Liver (tissue), 3 donors: ENCODE data around the gene PDE4C.

Experiments
- ATF3 ChIP-seq: IDR thresholded peaks from 2 replicates; pipeline ENCODE4 v1.6.1; 2016; ENCODE audit warnings: antibody characterized with exemption
- CTCF ChIP-seq: fragments of 150-350 bp; IDR thresholded peaks from 2 replicates; pipeline ENCODE4 v1.5.1; 2017; ENCODE audit warnings: improper control_type of control experiment, low read depth, low read length; ENCODE audit not compliant: missing input control
- JUND ChIP-seq, 2 donors: IDR thresholded peaks; 2 replicates each; pipeline ENCODE4 v1.6.1; 2016; ENCODE audit warnings: antibody characterized with exemption in 2 of 2
- RAD21 ChIP-seq, 2 donors: IDR thresholded peaks; 2 replicates each; pipeline ENCODE4 v1.6.1; 2016; ENCODE audit warnings: antibody characterized with exemption in 2 of 2, mild to moderate bottlenecking in 2 of 2
- REST ChIP-seq: IDR thresholded peaks from 2 replicates; pipeline ENCODE4 v1.6.1; 2016; ENCODE audit warnings: antibody characterized with exemption, mild to moderate bottlenecking
- SP1 ChIP-seq: IDR thresholded peaks from 2 replicates; pipeline ENCODE4 v1.6.1; 2018; ENCODE audit warnings: antibody characterized with exemption, mild to moderate bottlenecking
- TAF1 ChIP-seq: conservative IDR thresholded peaks from 2 replicates; pipeline ENCODE4 v1.6.1; 2016; ENCODE audit warnings: antibody characterized with exemption, mild to moderate bottlenecking
- YY1 ChIP-seq: IDR thresholded peaks from 2 replicates; pipeline ENCODE4 v1.6.1; 2016; ENCODE audit warnings: antibody characterized with exemption, mild to moderate bottlenecking
- ZBTB33 ChIP-seq: IDR thresholded peaks from 2 replicates; pipeline ENCODE4 v1.6.1; 2016; ENCODE audit warnings: antibody characterized with exemption
- donor health status: healthy.
- donor health status: healthy.

- TF ChIP-seq CTCF (no peak), REST (no peak), RAD21 (IDR thresholded peaks at IDR 0.05) (no peak), SP1 (no peak), TAF1 (no peak), ZBTB33 (no peak), ATF3 (no peak), YY1 (no peak), JUND (IDR thresholded peaks at IDR 0.05) (no peak)
These were observed 1.6 kb upstream of the PDE4C start for GRCh38 chr19:18227781-18228271.
